HEK293 (cell line): ENCODE results near the gene PDP2.

Experiments
- PATZ1 ChIP-seq: fragments of 450-650 bp; formaldehyde crosslinking; IDR thresholded peaks from 2 replicates; pipeline ENCODE4 v1.5.1; 2016; ENCODE audit warnings: missing biosample characterization, missing genetic modification characterization
- RBAK ChIP-seq: fragments of 450-650 bp; formaldehyde crosslinking; IDR thresholded peaks from 2 replicates; pipeline ENCODE4 v1.5.1; 2016; ENCODE audit warnings: missing biosample characterization, missing genetic modification characterization
- REPIN1 ChIP-seq: fragments of 450-650 bp; formaldehyde crosslinking; IDR thresholded peaks from 2 replicates; pipeline ENCODE4 v1.5.1; 2017; ENCODE audit warnings: missing biosample characterization, missing genetic modification characterization, low read depth
- ZBTB20 ChIP-seq: fragments of 450-650 bp; formaldehyde crosslinking; IDR thresholded peaks from 2 replicates; pipeline ENCODE4 v1.5.1; 2016; ENCODE audit warnings: missing biosample characterization, missing genetic modification characterization
- ZBTB7A ChIP-seq: fragments of 450-650 bp; formaldehyde crosslinking; IDR thresholded peaks from 2 replicates; pipeline ENCODE4 v1.5.1; 2016; ENCODE audit warnings: low read depth, missing biosample characterization, missing genetic modification characterization
- ZFHX2 ChIP-seq: fragments of 450-650 bp; formaldehyde crosslinking; conservative IDR thresholded peaks from 2 replicates; pipeline ENCODE4 v1.5.1; 2016; ENCODE audit warnings: missing biosample characterization, missing genetic modification characterization
- ZNF10 ChIP-seq: fragments of 450-650 bp; formaldehyde crosslinking; IDR thresholded peaks from 2 replicates; pipeline ENCODE4 v1.5.1; 2017; ENCODE audit warnings: missing biosample characterization, missing genetic modification characterization
- ZNF354C ChIP-seq: fragments of 450-650 bp; formaldehyde crosslinking; IDR thresholded peaks from 2 replicates; pipeline ENCODE4 v1.5.1; 2016; ENCODE audit warnings: missing biosample characterization, missing genetic modification characterization, low read depth, borderline replicate concordance
- ZNF398 ChIP-seq: fragments of 450-650 bp; formaldehyde crosslinking; IDR thresholded peaks from 2 replicates; pipeline ENCODE4 v1.5.1; 2017; ENCODE audit warnings: missing biosample characterization, missing genetic modification characterization
- ZNF561 ChIP-seq: fragments of 450-650 bp; IDR thresholded peaks from 2 replicates; pipeline ENCODE4 v1.5.1; 2018; ENCODE audit warnings: missing biosample characterization, missing genetic modification characterization, borderline replicate concordance
- ZNF585B ChIP-seq: fragments of 450-650 bp; formaldehyde crosslinking; IDR thresholded peaks from 2 replicates; pipeline ENCODE4 v1.5.1; 2016; ENCODE audit warnings: missing biosample characterization, missing genetic modification characterization
- ZNF629 ChIP-seq: fragments of 450-650 bp; formaldehyde crosslinking; IDR thresholded peaks from 2 replicates; pipeline ENCODE4 v1.5.1; 2017; ENCODE audit warnings: missing biosample characterization, missing genetic modification characterization
- ZNF639 ChIP-seq: fragments of 450-650 bp; formaldehyde crosslinking; IDR thresholded peaks from 2 replicates; pipeline ENCODE4 v1.5.1; 2016; ENCODE audit warnings: missing biosample characterization, missing genetic modification characterization
- ZNF664 ChIP-seq: fragments of 450-650 bp; formaldehyde crosslinking; IDR thresholded peaks from 2 replicates; pipeline ENCODE4 v1.5.1; 2016; ENCODE audit warnings: missing biosample characterization, missing genetic modification characterization
- ZNF677 ChIP-seq: fragments of 450-650 bp; IDR thresholded peaks from 2 replicates; pipeline ENCODE4 v1.5.0; 2018; ENCODE audit warnings: missing biosample characterization, mild to moderate bottlenecking, missing genetic modification characterization, moderate library complexity
- ZNF701 ChIP-seq: fragments of 450-650 bp; formaldehyde crosslinking; IDR thresholded peaks from 2 replicates; pipeline ENCODE4 v1.5.1; 2016; ENCODE audit warnings: missing biosample characterization, missing genetic modification characterization
- ZSCAN18 ChIP-seq: fragments of 450-650 bp; formaldehyde crosslinking; IDR thresholded peaks from 2 replicates; pipeline ENCODE4 v1.5.1; 2016; ENCODE audit warnings: missing biosample characterization, missing genetic modification characterization
- ZSCAN23 ChIP-seq: fragments of 450-650 bp; formaldehyde crosslinking; IDR thresholded peaks from 2 replicates; pipeline ENCODE4 v1.5.1; 2016; ENCODE audit warnings: missing biosample characterization, missing genetic modification characterization
- ZSCAN4 ChIP-seq: fragments of 450-650 bp; formaldehyde crosslinking; IDR thresholded peaks from 2 replicates; pipeline ENCODE4 v1.5.1; 2017; ENCODE audit warnings: missing biosample characterization, missing genetic modification characterization
- ZSCAN5A ChIP-seq: fragments of 450-650 bp; formaldehyde crosslinking; IDR thresholded peaks from 2 replicates; pipeline ENCODE4 v1.5.1; 2016; ENCODE audit warnings: missing biosample characterization, missing genetic modification characterization
- ZXDB ChIP-seq: fragments of 450-650 bp; formaldehyde crosslinking; IDR thresholded peaks from 2 replicates; pipeline ENCODE4 v1.5.1; 2016; ENCODE audit warnings: missing biosample characterization, missing genetic modification characterization

PDP2 gene

GRCh38 chr16:66905633-66906539 is 25.6 kb downstream of the PDP2 start (continued):
- TF ChIP-seq PATZ1 (peak; percentile 62), ZNF354C (tag by site-specific recombination) (no peak), ZNF561 (tag by site-specific recombination) (peak; percentile 88), REPIN1 (tag by site-specific recombination) (no peak), ZFHX2 (tag by site-specific recombination) (no peak), ZSCAN23 (tag by site-specific recombination) (no peak), ZSCAN5A (tag by site-specific recombination) (no peak), ZSCAN4 (tag by site-specific recombination) (no peak), ZNF639 (no peak), ZNF677 (tag by site-specific recombination) (no peak), ZNF585B (tag by site-specific recombination) (no peak), ZNF398 (tag by site-specific recombination) (no peak), RBAK (tag by site-specific recombination) (no peak), ZSCAN18 (tag by site-specific recombination) (no peak), ZNF629 (tag by site-specific recombination) (no peak), ZXDB (tag by site-specific recombination) (peak; percentile 79), ZBTB20 (tag by site-specific recombination) (peak; percentile 24; the same call in 1 of the 2 replicates), ZBTB7A (tag by site-specific recombination) (no peak), ZNF10 (tag by site-specific recombination) (peak; percentile 78; the same call in 1 of the 2 replicates), ZNF664 (tag by site-specific recombination) (no peak), ZNF701 (tag by site-specific recombination) (no peak)
